ENCODE measurements around the gene LGALS4.

- TF ChIP-seq, protein P1, sequence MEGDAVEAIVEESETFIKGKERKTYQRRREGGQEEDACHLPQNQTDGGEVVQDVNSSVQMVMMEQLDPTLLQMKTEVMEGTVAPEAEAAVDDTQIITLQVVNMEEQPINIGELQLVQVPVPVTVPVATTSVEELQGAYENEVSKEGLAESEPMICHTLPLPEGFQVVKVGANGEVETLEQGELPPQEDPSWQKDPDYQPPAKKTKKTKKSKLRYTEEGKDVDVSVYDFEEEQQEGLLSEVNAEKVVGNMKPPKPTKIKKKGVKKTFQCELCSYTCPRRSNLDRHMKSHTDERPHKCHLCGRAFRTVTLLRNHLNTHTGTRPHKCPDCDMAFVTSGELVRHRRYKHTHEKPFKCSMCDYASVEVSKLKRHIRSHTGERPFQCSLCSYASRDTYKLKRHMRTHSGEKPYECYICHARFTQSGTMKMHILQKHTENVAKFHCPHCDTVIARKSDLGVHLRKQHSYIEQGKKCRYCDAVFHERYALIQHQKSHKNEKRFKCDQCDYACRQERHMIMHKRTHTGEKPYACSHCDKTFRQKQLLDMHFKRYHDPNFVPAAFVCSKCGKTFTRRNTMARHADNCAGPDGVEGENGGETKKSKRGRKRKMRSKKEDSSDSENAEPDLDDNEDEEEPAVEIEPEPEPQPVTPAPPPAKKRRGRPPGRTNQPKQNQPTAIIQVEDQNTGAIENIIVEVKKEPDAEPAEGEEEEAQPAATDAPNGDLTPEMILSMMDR (conservative IDR thresholded peaks at IDR 0.05 in 1 of 2, IDR thresholded peaks at IDR 0.05 in 1 of 2; ENCODE audit: extremely low read depth in 1 of 2, insufficient read depth in 1 of 2, low read depth in 1 of 2, low read length in 2 of 2) = no peak
- no peak for TF ChIP-seq EZH2 (IDR thresholded peaks at IDR 0.05; ENCODE audit: borderline replicate concordance, low read length)
Measured at GRCh38 chr19:38850976-38851621, 38.4 kb upstream of the LGALS4 start.
